ENCODE results near the gene MAP4K4.

DNA sequence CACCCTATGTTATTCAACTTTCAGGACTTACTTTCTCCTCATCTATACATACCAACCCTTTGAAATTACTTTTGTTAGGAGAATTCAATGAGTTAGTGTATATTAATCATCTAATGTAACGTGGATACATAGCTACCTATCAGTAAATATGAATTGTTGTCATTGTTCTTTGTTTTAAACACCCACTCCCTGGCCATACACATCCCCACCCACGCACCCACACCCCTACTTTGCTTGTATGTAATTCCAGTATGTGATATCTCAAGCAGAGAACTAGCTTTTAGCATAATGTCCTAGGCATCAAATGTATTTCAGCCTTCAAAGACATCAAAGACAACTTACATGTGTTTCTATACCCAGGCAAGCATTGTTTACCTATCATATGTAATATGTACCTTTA is 129.2 kb downstream of the MAP4K4 start:
- no peak for TF ChIP-seq POLR2A (IDR thresholded peaks at IDR 0.05)
- TF ChIP-seq, protein P1, sequence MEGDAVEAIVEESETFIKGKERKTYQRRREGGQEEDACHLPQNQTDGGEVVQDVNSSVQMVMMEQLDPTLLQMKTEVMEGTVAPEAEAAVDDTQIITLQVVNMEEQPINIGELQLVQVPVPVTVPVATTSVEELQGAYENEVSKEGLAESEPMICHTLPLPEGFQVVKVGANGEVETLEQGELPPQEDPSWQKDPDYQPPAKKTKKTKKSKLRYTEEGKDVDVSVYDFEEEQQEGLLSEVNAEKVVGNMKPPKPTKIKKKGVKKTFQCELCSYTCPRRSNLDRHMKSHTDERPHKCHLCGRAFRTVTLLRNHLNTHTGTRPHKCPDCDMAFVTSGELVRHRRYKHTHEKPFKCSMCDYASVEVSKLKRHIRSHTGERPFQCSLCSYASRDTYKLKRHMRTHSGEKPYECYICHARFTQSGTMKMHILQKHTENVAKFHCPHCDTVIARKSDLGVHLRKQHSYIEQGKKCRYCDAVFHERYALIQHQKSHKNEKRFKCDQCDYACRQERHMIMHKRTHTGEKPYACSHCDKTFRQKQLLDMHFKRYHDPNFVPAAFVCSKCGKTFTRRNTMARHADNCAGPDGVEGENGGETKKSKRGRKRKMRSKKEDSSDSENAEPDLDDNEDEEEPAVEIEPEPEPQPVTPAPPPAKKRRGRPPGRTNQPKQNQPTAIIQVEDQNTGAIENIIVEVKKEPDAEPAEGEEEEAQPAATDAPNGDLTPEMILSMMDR (IDR thresholded peaks at IDR 0.05 in 4 of 5, conservative IDR thresholded peaks at IDR 0.05 in 1 of 5), result no peak
